OCI-LY3 (cell line): ENCODE data around the gene TCEA2.

ENCODE experiments used
- H2AFZ ChIP-seq: fragments of 200-600, 300-600 bp; shearing (Covaris generic); 2 replicates; pipeline ENCODE4 v1.6.0; 2014; ENCODE audit warnings: antibody characterized with exemption, low read depth, low read length
- H3K27ac ChIP-seq: fragments of 200-600, 300-600 bp; sonication (generic); 2 replicates; pipeline ENCODE4 v1.5.1; 2014; ENCODE audit warnings: mild to moderate bottlenecking, low read length, moderate library complexity, mixed read lengths
- H3K27me3 ChIP-seq: fragments of 200-600, 300-600 bp; sonication (generic); 2 replicates; pipeline ENCODE4 v1.6.1; 2014; ENCODE audit warnings: low read depth, low read length, mixed read lengths
- H3K36me3 ChIP-seq: fragments of 200-600, 300-600 bp; sonication (generic); replicated peaks from 2 replicates; pipeline ENCODE3; 2014; ENCODE audit warnings: low read depth, low read length, mixed read lengths
- H3K4me1 ChIP-seq: fragments of 300-600, 200-600 bp; sonication (generic); 2 replicates; pipeline ENCODE4 v1.6.1; 2014; ENCODE audit warnings: low read length, mixed read lengths
- H3K4me2 ChIP-seq: fragments of 200-600, 300-600 bp; sonication (generic); 2 replicates; pipeline ENCODE4 v1.6.1; 2014; ENCODE audit warnings: low read length, mixed read lengths
- H3K4me3 ChIP-seq: fragments of 300-600, 200-600 bp; sonication (generic); 2 replicates; pipeline ENCODE4 v1.5.1; 2014; ENCODE audit warnings: antibody characterized with exemption, mild to moderate bottlenecking, low read length, moderate library complexity
- H3K79me2 ChIP-seq: fragments of 300-600, 200-600 bp; shearing (Covaris generic); 2 replicates; pipeline ENCODE4 v1.6.1; 2014; ENCODE audit warnings: mild to moderate bottlenecking, low read length, mixed read lengths
- H3K9ac ChIP-seq: fragments of 300-600, 200-600 bp; shearing (Covaris generic); 2 replicates; pipeline ENCODE4 v1.6.0; 2014; ENCODE audit warnings: mild to moderate bottlenecking, low read length, moderate library complexity
- H3K9me3 ChIP-seq: fragments of 200-600, 300-600 bp; shearing (Covaris generic); 2 replicates; pipeline ENCODE4 v1.6.1; 2014; ENCODE audit warnings: low read length, mixed read lengths; ENCODE audit not compliant: insufficient read depth
- H4K20me1 ChIP-seq: fragments of 200-600, 300-600 bp; sonication (generic); 2 replicates; pipeline ENCODE4 v1.6.1; 2016; ENCODE audit warnings: low read length, mixed read lengths; ENCODE audit not compliant: insufficient read depth
- EZH2phosphoT487 ChIP-seq: fragments of 200-600 bp; shearing (Covaris generic); IDR thresholded peaks from 2 replicates; pipeline ENCODE4 v1.6.1; 2018; ENCODE audit warnings: antibody characterized with exemption, mixed run types, low read depth
- TF ChIP-seq, protein P1 (sequence below): fragments of 200-600, 300-600 bp; sonication (generic); IDR thresholded peaks from 2 replicates; pipeline ENCODE4 v1.5.1; 2014; ENCODE audit warnings: antibody characterized with exemption, low read length, low read depth

The TCEA2 gene

DNA sequence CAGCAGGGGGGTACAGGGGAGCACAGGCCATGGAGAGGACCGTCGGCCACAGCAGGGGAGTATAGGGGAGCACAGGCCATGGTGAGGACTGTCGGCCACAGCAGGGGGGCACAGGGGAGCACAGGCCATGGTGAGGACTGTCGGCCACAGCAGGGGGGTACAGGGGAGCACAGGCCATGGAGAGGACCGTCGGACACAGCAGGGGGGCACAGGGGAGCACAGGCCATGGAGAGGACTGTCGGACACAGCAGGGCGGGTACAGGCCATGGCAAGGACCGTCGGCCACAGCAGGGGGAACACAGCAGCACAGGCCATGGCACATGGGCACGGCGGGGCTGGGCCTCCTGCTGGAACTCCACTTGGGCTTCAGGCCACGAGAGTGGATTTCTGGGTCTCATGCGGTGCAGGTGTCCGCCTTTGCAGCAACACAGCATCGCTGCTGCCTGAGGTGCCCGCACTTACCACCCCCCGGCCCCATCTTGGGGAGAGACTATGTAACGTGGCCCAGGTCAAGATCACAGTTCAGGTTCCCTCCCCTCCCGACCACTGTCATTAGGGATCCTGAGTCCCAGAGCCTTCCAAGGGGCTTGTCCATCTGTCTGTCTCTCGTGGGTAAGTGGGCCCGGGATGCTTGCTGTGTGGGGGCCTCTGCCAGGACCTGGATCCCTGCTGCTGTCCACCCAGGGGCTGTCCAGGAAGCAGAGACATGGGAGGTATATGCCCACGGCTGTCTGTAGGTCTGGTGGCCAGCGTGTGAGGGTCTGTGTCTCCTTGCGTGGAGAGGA, 41.9 kb downstream of the TCEA2 start:
- H3K9me3 ChIP-seq = no peaks in the 10 kb centered on the region
- peaks cover 31% of the 10 kb centered on the region for H3K4me1 ChIP-seq
- H2AFZ ChIP-seq = no peak overlapping the region
- H3K27ac ChIP-seq = no peak overlapping the region
- no peak overlapping the region for H3K4me3 ChIP-seq
- no peak for TF ChIP-seq EZH2phosphoT487
- TF ChIP-seq, protein P1, sequence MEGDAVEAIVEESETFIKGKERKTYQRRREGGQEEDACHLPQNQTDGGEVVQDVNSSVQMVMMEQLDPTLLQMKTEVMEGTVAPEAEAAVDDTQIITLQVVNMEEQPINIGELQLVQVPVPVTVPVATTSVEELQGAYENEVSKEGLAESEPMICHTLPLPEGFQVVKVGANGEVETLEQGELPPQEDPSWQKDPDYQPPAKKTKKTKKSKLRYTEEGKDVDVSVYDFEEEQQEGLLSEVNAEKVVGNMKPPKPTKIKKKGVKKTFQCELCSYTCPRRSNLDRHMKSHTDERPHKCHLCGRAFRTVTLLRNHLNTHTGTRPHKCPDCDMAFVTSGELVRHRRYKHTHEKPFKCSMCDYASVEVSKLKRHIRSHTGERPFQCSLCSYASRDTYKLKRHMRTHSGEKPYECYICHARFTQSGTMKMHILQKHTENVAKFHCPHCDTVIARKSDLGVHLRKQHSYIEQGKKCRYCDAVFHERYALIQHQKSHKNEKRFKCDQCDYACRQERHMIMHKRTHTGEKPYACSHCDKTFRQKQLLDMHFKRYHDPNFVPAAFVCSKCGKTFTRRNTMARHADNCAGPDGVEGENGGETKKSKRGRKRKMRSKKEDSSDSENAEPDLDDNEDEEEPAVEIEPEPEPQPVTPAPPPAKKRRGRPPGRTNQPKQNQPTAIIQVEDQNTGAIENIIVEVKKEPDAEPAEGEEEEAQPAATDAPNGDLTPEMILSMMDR = no peak
- no peaks in the 10 kb centered on the region for H3K79me2 ChIP-seq
- H4K20me1 ChIP-seq = no peaks in the 10 kb centered on the region
- H3K9ac ChIP-seq = no peak overlapping the region
- no peak overlapping the region for H3K4me2 ChIP-seq
- H3K36me3 ChIP-seq = no peaks in the 10 kb centered on the region
- peaks cover 18% of the 10 kb centered on the region for H3K27me3 ChIP-seq

DNA sequence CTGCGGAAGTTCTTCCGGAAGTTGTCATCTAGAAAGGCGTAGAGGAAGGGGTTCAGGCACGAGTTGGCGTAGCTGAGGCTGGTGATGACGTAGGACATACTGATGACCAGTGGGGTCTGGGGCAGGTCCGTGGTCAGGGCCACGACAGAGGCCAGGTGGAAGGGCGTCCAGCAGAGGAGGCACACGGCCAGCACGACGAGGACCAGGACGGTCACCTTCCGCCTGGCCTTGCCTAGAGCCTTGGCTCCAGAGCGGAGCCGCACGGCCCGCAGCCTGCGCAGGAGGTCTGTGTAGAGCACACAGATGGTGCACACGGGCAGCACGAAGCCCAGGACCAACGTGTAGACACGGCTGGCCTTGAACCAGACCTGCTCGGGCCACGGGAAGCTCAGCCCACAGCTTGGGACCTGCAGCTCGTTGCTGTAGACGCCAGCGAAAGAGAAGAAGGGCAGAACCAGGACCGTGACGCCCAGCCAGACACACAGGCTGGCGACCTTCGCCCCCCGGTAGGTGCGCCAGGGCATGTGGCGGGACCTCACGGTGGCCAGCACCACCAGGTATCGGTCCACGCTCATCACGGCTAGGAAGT, 42.9 kb downstream of the TCEA2 start:
- no peak overlapping the region for H3K27ac ChIP-seq
- H3K36me3 ChIP-seq = no peaks in the 10 kb centered on the region
- peaks cover 20% of the 10 kb centered on the region for H3K4me1 ChIP-seq
- H2AFZ ChIP-seq = no peak overlapping the region
- no peak overlapping the region for H3K4me3 ChIP-seq
- no peaks in the 10 kb centered on the region for H3K79me2 ChIP-seq
- H3K4me2 ChIP-seq = no peak overlapping the region
- H3K9ac ChIP-seq = no peak overlapping the region
- H3K27me3 ChIP-seq = peaks cover 11% of the 10 kb centered on the region
- no peaks in the 10 kb centered on the region for H4K20me1 ChIP-seq
- no peaks in the 10 kb centered on the region for H3K9me3 ChIP-seq
- TF ChIP-seq, protein P1 = no peak
- no peak for TF ChIP-seq EZH2phosphoT487

DNA sequence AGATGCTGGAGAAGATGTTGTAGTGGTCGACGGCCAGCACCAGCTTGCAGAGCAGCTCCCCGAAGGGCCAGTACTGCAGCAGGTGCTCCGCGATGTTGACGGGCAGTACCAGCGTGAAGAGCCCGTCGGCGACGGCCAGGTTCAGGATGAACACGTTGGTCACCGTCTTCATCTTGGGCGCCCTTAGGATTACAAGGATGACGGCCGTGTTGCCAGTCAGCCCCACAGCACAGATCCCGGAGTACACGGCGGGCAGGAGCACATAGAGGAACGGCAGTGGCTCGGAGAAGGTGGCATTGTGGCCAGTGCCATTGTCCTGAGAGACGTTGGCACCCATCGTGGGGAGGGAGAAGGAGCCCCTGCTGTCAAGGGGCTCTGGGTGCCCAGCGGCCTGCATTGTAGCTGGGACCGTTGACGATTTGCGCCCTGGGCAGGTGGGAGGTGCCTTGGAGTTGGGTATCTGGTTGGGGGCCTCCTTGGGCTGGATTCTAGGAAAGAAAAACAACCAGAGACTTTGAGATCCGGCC, 43.5 kb downstream of the TCEA2 start:
- no peaks in the 10 kb centered on the region for H3K79me2 ChIP-seq
- H3K9me3 ChIP-seq = no peaks in the 10 kb centered on the region
- no peak overlapping the region for H3K4me2 ChIP-seq

More for the DNA sequence above, 43.5 kb downstream of the TCEA2 start:
- Histone ChIP-seq H2AFZ (no peak overlapping the region), H3K9ac (no peak overlapping the region), H4K20me1 (no peaks in the 10 kb centered on the region), H3K36me3 (no peaks in the 10 kb centered on the region), H3K4me1 (peaks cover 15% of the 10 kb centered on the region), H3K27ac (no peak overlapping the region), H3K4me3 (no peak overlapping the region), H3K27me3 (peaks cover 5% of the 10 kb centered on the region)
- TF ChIP-seq EZH2phosphoT487 = no peak
- TF ChIP-seq, protein P1 = no peak
